ENCODE results near the gene STK24. TPM values are rescaled to one million over a fixed set of nuclear protein-coding genes. Genes with fewer than 3 reads are reported as not detected.
"Not testable (repeated sequence)": the region's sequence is repeated elsewhere in the genome, so short reads cannot be mapped to it uniquely, and the experiment has no call there.

STK24 gene
- total RNA-seq, 1 experiment from 2014 or later = 51.2 TPM

- TF ChIP-seq, protein P1, sequence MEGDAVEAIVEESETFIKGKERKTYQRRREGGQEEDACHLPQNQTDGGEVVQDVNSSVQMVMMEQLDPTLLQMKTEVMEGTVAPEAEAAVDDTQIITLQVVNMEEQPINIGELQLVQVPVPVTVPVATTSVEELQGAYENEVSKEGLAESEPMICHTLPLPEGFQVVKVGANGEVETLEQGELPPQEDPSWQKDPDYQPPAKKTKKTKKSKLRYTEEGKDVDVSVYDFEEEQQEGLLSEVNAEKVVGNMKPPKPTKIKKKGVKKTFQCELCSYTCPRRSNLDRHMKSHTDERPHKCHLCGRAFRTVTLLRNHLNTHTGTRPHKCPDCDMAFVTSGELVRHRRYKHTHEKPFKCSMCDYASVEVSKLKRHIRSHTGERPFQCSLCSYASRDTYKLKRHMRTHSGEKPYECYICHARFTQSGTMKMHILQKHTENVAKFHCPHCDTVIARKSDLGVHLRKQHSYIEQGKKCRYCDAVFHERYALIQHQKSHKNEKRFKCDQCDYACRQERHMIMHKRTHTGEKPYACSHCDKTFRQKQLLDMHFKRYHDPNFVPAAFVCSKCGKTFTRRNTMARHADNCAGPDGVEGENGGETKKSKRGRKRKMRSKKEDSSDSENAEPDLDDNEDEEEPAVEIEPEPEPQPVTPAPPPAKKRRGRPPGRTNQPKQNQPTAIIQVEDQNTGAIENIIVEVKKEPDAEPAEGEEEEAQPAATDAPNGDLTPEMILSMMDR (IDR thresholded peaks at IDR 0.05; ENCODE audit: unreplicated experiment) = no peak
- Mint-ChIP-seq H3K4me1 (ENCODE audit: low read depth, unreplicated experiment) (no peaks in the 10 kb centered on the region), H3K9me3 (ENCODE audit: low read depth, unreplicated experiment) (no peaks in the 10 kb centered on the region), H3K27me3 (ENCODE audit: unreplicated experiment) (no peaks in the 10 kb centered on the region), H3K36me3 (ENCODE audit: insufficient read depth, unreplicated experiment) (no peaks in the 10 kb centered on the region), H3K4me3 (ENCODE audit: low read depth, unreplicated experiment) (no peak overlapping the region), H3K27ac (ENCODE audit: unreplicated experiment) (no peak overlapping the region)
- BruUV-seq (replicated peaks) = no TSS peak
- CTCF ChIA-PET = no interaction called here
- intact Hi-C loops (cut with micrococcal nuclease; ENCODE audit: unreplicated experiment) = no loop called here
- no peak for DNase-seq
Measured at GRCh38 chr13:98591721-98592361, 14.9 kb upstream of the STK24 start.

GRCh38 chr13:98590471-98590870 lies 13.6 kb upstream of the STK24 start:
- H3K27ac Mint-ChIP-seq (ENCODE audit: unreplicated experiment); BruUV-seq (replicated peaks); DNase-seq; H3K9me3 Mint-ChIP-seq (ENCODE audit: low read depth, unreplicated experiment); H3K36me3 Mint-ChIP-seq (ENCODE audit: insufficient read depth, unreplicated experiment); CTCF ChIA-PET; H3K4me1 Mint-ChIP-seq (ENCODE audit: low read depth, unreplicated experiment); H3K27me3 Mint-ChIP-seq (ENCODE audit: unreplicated experiment); H3K4me3 Mint-ChIP-seq (ENCODE audit: low read depth, unreplicated experiment); intact Hi-C loops (cut with micrococcal nuclease; ENCODE audit: unreplicated experiment): not testable (repeated sequence)

DNA sequence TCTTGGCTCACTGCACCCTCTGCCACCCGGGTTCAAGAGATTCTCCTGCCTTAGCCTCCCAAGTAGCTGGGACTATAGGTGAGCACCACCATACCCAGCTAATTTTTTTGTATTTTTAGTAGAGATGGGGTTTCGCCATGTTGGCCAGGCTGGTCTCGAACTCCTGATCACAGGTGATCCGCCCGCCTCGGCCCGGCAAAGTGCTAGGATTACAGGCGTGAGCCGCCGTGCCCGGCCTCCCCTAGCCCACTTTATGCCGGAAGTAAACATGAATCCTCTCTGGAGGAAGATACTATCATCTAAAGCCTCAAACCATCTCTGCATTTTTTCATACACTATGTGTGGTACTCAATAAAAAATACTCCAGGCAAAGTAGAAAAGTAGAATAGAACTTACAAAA lies 12.6 kb upstream of the STK24 start:
- H3K4me1 Mint-ChIP-seq (ENCODE audit: low read depth, unreplicated experiment); H3K9me3 Mint-ChIP-seq (ENCODE audit: low read depth, unreplicated experiment); H3K4me3 Mint-ChIP-seq (ENCODE audit: low read depth, unreplicated experiment); DNase-seq; BruUV-seq (replicated peaks); H3K27ac Mint-ChIP-seq (ENCODE audit: unreplicated experiment); CTCF ChIA-PET; intact Hi-C loops (cut with micrococcal nuclease; ENCODE audit: unreplicated experiment); H3K27me3 Mint-ChIP-seq (ENCODE audit: unreplicated experiment); H3K36me3 Mint-ChIP-seq (ENCODE audit: insufficient read depth, unreplicated experiment): not testable (repeated sequence)

DNA sequence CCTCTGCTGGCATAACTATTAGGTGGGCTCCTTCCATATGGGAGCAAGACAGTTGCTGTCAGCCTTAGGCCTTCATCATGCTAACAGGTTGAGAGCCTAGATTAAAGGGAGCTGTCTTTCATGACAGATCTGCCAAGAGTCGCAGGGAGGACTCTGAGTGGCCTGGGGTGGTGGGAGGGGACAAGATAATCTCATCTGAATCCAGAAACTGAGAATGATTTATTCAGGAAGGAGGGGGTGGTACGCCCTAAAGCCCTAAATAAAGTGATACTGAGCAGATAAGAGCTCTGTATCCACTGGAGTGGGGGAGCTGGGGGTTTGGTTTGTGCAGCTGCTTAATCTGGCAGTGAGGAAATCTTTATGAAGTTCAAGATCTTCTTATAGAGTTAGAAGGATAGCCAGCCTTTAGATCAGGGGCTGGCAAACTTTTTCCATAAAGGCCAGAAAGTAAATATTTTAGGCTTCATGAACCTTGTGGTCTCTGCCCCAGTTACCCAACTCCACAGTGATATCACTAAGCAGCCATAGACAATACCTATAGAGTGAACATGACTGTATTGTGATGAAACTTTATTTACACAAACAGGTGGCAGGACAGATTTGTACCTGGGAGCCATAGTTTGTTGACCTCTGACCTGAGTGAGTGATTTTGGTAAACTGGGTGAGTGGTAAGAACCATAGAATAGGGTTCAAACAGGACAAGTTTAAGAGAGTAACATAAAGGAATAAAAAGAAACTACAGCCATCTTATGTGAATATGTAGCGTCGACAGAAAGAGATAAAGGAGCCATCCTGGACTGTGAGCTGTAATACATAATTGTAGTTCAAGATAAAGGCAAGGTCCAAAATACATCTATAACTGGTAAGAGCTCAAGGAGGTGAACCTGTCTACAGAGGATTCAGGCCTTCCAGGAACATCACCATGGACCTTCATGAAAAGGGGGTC lies 9.8 kb upstream of the STK24 start:
- no peak overlapping the region for H3K27ac Mint-ChIP-seq (ENCODE audit: unreplicated experiment)
- intact Hi-C loops (cut with micrococcal nuclease; ENCODE audit: unreplicated experiment) = no loop called here
- BruUV-seq (replicated peaks) = no TSS peak
- DNase-seq = no peak
- H3K9me3 Mint-ChIP-seq (ENCODE audit: low read depth, unreplicated experiment) = no peaks in the 10 kb centered on the region
- H3K27me3 Mint-ChIP-seq (ENCODE audit: unreplicated experiment) = no peaks in the 10 kb centered on the region
- TF ChIP-seq, protein P1 (IDR thresholded peaks at IDR 0.05; ENCODE audit: unreplicated experiment) = no peak
- CTCF ChIA-PET = no interaction called here
- H3K4me3 Mint-ChIP-seq (ENCODE audit: low read depth, unreplicated experiment) = no peak overlapping the region
- H3K4me1 Mint-ChIP-seq (ENCODE audit: low read depth, unreplicated experiment) = peaks cover 9% of the 10 kb centered on the region
- H3K36me3 Mint-ChIP-seq (ENCODE audit: insufficient read depth, unreplicated experiment) = no peaks in the 10 kb centered on the region

GRCh38 chr13:98585946-98586345 lies 9.0 kb upstream of the STK24 start:
- BruUV-seq (replicated peaks) = no TSS peak
- no peak for DNase-seq
- no peaks in the 10 kb centered on the region for H3K9me3 Mint-ChIP-seq (ENCODE audit: low read depth, unreplicated experiment)
- no peaks in the 10 kb centered on the region for H3K36me3 Mint-ChIP-seq (ENCODE audit: insufficient read depth, unreplicated experiment)
- H3K27me3 Mint-ChIP-seq (ENCODE audit: unreplicated experiment) = no peaks in the 10 kb centered on the region
- H3K4me1 Mint-ChIP-seq (ENCODE audit: low read depth, unreplicated experiment) = peaks cover 9% of the 10 kb centered on the region
- intact Hi-C loops (cut with micrococcal nuclease; ENCODE audit: unreplicated experiment) = no loop called here
- H3K27ac Mint-ChIP-seq (ENCODE audit: unreplicated experiment) = no peak overlapping the region
- TF ChIP-seq, protein P1 (IDR thresholded peaks at IDR 0.05; ENCODE audit: unreplicated experiment) = no peak
- no peak overlapping the region for H3K4me3 Mint-ChIP-seq (ENCODE audit: low read depth, unreplicated experiment)
- CTCF ChIA-PET = no interaction called here

Measured in Calu3 (cell line).